ENCODE measurements around the gene PRKG1.

PRKG1 gene

DNA sequence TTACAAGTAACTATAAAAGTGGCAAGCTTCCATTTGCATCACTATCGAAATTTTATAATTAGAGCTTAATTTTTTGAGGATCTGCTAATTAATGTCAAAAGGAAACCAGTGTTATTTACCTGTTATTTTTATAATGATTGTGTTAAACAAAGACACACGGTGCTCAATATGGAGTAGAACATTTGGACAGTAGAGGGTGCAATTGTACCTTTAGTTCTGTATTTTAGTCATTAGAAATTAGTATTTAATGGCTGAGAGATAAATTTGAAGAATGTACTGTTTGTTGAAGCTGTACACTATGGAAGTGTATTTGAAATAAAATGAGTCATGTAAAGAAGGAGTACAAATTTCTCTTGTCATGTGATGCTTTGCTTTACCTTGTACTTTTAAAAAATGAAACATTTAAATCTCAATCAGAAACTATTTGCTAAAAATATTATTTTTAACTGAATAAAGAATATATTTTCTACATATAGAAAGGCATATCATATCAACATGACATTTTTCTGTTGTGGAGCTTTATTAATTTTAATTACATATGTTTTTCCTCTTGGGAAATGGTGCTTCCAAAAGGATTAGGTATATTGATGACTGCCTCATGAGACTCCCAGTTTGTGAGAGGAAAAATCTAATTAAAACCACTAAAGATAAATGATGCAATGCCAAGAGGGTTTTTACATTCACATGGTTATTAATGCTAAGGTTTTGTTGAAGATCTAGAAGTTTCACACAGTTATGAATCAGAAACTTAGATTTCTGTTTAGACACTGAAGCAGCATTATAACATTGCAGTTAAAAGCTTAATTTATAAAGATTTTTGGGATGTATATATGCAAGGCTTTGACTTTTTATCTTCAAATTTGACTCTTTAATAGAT is 10.4 kb upstream of the PRKG1 start:
- TF ChIP-seq, protein P1, sequence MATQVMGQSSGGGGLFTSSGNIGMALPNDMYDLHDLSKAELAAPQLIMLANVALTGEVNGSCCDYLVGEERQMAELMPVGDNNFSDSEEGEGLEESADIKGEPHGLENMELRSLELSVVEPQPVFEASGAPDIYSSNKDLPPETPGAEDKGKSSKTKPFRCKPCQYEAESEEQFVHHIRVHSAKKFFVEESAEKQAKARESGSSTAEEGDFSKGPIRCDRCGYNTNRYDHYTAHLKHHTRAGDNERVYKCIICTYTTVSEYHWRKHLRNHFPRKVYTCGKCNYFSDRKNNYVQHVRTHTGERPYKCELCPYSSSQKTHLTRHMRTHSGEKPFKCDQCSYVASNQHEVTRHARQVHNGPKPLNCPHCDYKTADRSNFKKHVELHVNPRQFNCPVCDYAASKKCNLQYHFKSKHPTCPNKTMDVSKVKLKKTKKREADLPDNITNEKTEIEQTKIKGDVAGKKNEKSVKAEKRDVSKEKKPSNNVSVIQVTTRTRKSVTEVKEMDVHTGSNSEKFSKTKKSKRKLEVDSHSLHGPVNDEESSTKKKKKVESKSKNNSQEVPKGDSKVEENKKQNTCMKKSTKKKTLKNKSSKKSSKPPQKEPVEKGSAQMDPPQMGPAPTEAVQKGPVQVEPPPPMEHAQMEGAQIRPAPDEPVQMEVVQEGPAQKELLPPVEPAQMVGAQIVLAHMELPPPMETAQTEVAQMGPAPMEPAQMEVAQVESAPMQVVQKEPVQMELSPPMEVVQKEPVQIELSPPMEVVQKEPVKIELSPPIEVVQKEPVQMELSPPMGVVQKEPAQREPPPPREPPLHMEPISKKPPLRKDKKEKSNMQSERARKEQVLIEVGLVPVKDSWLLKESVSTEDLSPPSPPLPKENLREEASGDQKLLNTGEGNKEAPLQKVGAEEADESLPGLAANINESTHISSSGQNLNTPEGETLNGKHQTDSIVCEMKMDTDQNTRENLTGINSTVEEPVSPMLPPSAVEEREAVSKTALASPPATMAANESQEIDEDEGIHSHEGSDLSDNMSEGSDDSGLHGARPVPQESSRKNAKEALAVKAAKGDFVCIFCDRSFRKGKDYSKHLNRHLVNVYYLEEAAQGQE (IDR thresholded peaks at IDR 0.05; ENCODE audit: insufficient read depth in 1 of 2, low read depth in 2 of 2, low read length in 2 of 2) = no peak
- TF ChIP-seq TAF1 (IDR thresholded peaks at IDR 0.05; ENCODE audit: borderline replicate concordance, insufficient read depth, low read length) (no peak), FOXP2 (optimal IDR thresholded peaks at IDR 0.05; ENCODE audit: borderline replicate concordance, extremely low read depth, extremely low read length, insufficient read depth) (no peak), POLR2AphosphoS5 (IDR thresholded peaks at IDR 0.05; ENCODE audit: low read depth, low read length) (no peak), SIN3A (IDR thresholded peaks at IDR 0.05; ENCODE audit: borderline replicate concordance, insufficient read depth, low read length) (no peak)

DNA sequence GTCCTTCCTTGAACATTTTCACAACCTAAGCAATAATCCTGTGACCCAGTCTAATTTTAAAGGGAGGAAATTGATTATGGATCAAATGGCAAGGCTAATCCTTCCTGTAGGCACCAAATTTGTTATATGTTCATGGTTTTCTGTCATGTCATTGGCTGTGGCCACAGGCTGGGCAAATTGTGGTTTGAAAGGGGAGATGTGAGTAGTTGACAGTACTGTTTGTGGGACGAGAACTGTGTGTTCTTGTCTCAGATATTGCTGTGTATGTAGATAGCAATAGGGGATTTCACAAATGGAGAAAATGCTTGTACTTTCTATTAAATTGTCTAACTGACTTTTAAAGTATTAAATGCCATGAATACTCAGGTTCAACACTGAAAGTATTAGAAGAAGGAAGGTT is 8.1 kb upstream of the PRKG1 start:
- TF ChIP-seq FOXP2 (optimal IDR thresholded peaks at IDR 0.05; ENCODE audit: borderline replicate concordance, extremely low read depth, extremely low read length, insufficient read depth) = no peak

DNA sequence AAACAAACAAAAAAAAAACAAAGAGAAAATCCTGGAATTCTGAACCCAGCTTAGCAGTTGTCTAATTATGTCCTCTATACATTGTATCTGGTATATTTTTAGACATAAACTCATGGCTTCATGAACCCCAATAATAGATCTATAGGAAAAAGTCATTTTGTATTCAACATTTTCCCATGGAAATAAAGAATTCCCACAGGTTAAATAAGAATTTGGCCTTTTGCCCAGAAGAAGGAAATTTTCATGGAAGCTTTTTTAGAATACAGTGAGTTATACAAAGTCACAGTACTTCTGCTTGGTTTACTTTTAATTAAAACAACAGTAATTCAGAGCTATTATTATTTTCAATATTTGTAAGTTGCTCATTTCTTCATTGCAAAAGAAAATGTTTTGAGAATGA is 2.1 kb upstream of the PRKG1 start:
- TF ChIP-seq FOXP2 (optimal IDR thresholded peaks at IDR 0.05; ENCODE audit: borderline replicate concordance, extremely low read depth, extremely low read length, insufficient read depth) (no peak), SIN3A (IDR thresholded peaks at IDR 0.05; ENCODE audit: borderline replicate concordance, insufficient read depth, low read length) (no peak), TAF1 (IDR thresholded peaks at IDR 0.05; ENCODE audit: borderline replicate concordance, insufficient read depth, low read length) (no peak), POLR2AphosphoS5 (IDR thresholded peaks at IDR 0.05; ENCODE audit: low read depth, low read length) (no peak)
- TF ChIP-seq, protein P1 (IDR thresholded peaks at IDR 0.05; ENCODE audit: insufficient read depth in 1 of 2, low read depth in 2 of 2, low read length in 2 of 2) = no peak

DNA sequence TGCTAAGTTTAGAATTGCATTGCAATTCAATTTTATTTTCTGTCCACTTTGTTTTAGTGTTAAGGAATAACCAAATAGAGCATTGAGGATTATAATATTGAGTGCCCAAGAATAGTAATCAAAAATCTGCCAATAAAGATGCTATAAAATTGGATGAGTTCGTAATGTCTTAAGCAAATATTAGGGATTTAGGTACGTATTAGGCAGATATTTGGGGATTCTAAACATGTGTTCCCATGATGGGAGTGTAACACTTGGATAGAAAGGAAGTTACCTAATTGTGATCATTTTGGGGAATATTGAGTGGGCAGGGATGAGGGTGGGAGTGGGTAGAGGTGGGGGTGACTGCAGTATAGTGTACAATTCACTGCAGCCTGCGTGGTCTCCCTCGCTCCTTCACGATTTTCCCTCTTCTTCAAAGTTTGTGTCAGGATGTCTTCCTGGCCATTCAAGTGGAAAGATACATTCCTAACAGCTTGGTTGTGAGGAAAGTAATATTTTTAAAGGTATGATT is 1.3 kb upstream of the PRKG1 start:
- TF ChIP-seq SIN3A (IDR thresholded peaks at IDR 0.05; ENCODE audit: borderline replicate concordance, insufficient read depth, low read length) = no peak
- no peak for TF ChIP-seq FOXP2 (optimal IDR thresholded peaks at IDR 0.05; ENCODE audit: borderline replicate concordance, extremely low read depth, extremely low read length, insufficient read depth)
- TF ChIP-seq TAF1 (IDR thresholded peaks at IDR 0.05; ENCODE audit: borderline replicate concordance, insufficient read depth, low read length) = no peak
- TF ChIP-seq, protein P1 (IDR thresholded peaks at IDR 0.05; ENCODE audit: insufficient read depth in 1 of 2, low read depth in 2 of 2, low read length in 2 of 2) = no peak
- TF ChIP-seq POLR2AphosphoS5 (IDR thresholded peaks at IDR 0.05; ENCODE audit: low read depth, low read length) = no peak

DNA sequence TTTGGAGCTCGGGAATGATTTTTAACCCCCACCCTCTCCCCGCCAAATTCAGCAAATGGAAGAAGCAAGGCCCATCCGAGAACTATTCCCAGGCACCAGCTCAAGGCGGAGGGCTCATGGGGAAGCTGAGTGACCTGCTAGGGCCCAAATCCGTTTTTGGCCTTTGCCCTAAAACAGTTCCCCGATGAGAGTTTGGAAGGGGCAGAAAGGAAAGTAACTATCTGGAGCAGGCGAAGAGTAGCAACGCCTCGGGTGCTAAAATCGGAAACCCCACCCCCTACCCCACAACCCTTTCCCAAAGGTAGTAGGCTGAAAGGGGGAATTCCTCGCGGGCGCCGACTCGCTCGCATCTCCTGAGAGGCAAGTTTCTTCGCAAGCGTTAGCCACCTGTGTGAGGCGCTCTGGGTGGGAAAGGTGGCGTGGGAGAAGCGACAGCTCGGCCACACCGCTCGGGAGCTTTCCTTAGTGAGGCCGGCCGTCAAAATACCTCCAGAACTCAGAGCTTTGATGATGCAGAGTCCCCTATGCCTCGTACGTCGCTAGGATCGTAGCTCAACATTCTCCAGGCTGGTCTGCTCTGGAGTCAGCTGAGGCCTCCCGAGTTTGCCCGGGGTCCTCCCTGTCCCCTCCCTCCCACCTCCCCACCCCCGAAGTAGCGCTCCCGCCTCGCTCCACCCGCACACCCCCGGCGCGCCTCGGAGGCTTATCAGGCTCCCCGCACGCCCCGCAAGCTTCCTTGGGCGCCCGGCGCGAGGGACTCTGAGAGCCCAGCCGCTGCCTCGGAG is 642 bp upstream of the PRKG1 start:
- TF ChIP-seq FOXP2 (optimal IDR thresholded peaks at IDR 0.05; ENCODE audit: borderline replicate concordance, extremely low read depth, extremely low read length, insufficient read depth) (no peak), SIN3A (IDR thresholded peaks at IDR 0.05; ENCODE audit: borderline replicate concordance, insufficient read depth, low read length) (no peak), POLR2AphosphoS5 (IDR thresholded peaks at IDR 0.05; ENCODE audit: low read depth, low read length) (no peak), TAF1 (IDR thresholded peaks at IDR 0.05; ENCODE audit: borderline replicate concordance, insufficient read depth, low read length) (no peak)
- TF ChIP-seq, protein P1 (IDR thresholded peaks at IDR 0.05; ENCODE audit: insufficient read depth in 1 of 2, low read depth in 2 of 2, low read length in 2 of 2) = no peak
